ENCODE measurements around the gene ILF3. TPM values are rescaled to one million over a fixed set of nuclear protein-coding genes. Genes with fewer than 3 reads are reported as not detected.

The ILF3 gene
- total RNA-seq, 1 donor from 2014 or later: 223 TPM

DNA sequence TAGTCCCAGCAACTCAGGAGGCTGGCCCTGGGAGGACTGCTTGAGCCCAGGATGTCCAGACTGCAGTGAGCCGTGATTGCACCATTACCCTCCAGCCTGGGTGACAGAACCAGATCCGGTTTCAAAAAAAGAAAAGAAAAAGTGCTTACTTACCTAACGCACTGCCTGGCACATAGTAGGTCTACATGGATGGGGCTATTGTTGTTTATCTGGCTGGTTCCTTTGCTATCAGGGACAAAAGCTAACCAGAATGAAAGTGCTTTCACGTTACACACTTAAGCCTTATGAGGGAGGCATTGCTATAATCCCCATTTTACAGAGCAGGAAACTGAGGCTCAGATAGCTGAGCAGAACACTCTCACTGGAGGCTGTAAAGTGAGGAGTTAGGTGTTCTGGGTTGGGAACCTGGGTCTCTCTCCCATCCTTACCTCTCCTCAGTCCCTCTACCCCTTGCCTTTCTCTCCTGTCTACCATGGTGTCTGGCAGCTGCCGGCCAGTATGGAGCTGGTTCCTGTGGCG, 66.5 kb downstream of the ILF3 start:
- Mint-ChIP-seq H3K4me3 (ENCODE audit: unreplicated experiment) (no peak overlapping the region), H3K27me3 (ENCODE audit: unreplicated experiment) (no peaks in the 10 kb centered on the region), H3K27ac (ENCODE audit: unreplicated experiment) (no peak overlapping the region), H3K9me3 (ENCODE audit: unreplicated experiment) (no peaks in the 10 kb centered on the region), H3K36me3 (ENCODE audit: unreplicated experiment) (peaks cover 3% of the 10 kb centered on the region), H3K4me1 (ENCODE audit: unreplicated experiment) (peaks cover 43% of the 10 kb centered on the region)
- DNase-seq (ENCODE audit: extremely low spot score, unreplicated experiment): no peak
- TF ChIP-seq, protein P1, sequence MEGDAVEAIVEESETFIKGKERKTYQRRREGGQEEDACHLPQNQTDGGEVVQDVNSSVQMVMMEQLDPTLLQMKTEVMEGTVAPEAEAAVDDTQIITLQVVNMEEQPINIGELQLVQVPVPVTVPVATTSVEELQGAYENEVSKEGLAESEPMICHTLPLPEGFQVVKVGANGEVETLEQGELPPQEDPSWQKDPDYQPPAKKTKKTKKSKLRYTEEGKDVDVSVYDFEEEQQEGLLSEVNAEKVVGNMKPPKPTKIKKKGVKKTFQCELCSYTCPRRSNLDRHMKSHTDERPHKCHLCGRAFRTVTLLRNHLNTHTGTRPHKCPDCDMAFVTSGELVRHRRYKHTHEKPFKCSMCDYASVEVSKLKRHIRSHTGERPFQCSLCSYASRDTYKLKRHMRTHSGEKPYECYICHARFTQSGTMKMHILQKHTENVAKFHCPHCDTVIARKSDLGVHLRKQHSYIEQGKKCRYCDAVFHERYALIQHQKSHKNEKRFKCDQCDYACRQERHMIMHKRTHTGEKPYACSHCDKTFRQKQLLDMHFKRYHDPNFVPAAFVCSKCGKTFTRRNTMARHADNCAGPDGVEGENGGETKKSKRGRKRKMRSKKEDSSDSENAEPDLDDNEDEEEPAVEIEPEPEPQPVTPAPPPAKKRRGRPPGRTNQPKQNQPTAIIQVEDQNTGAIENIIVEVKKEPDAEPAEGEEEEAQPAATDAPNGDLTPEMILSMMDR (IDR thresholded peaks at IDR 0.05): no peak

- Mint-ChIP-seq H3K4me3 (ENCODE audit: unreplicated experiment) (no peak overlapping the region), H3K27me3 (ENCODE audit: unreplicated experiment) (no peaks in the 10 kb centered on the region), H3K4me1 (ENCODE audit: unreplicated experiment) (peaks cover 42% of the 10 kb centered on the region), H3K36me3 (ENCODE audit: unreplicated experiment) (peaks cover 5% of the 10 kb centered on the region), H3K9me3 (ENCODE audit: unreplicated experiment) (no peaks in the 10 kb centered on the region), H3K27ac (ENCODE audit: unreplicated experiment) (peak overlapping the region; percentile 59)
- TF ChIP-seq, protein P1 (IDR thresholded peaks at IDR 0.05): no peak
- no peak for DNase-seq (ENCODE audit: extremely low spot score, unreplicated experiment)
Measured at GRCh38 chr19:10723591-10723990, 69.4 kb downstream of the ILF3 start.

DNA sequence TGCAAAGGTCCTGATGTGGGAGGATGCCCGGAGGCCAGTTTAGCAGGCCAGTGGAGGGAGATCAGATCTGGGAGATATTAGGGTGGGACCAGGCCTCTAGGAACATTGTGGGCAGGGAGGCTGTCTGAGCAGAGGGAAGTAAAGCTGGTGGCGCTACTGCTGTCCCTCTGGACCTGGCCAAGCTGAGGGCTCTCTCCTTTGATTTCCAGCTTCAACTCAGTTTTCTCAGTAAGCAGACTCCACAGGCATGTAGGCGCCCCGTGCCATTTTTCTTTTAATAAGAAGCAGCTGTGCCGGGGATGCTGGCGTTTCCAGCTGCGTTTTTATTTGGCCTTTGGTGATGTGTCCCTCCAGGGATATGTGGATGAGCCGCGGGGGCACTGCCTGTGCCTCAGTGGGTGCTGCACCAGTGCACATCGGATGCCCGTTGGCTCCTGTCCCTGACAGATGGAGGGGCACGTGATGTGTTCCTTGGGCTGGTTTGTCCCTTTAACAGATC, 70.5 kb downstream of the ILF3 start:
- no peaks in the 10 kb centered on the region for H3K27me3 Mint-ChIP-seq (ENCODE audit: unreplicated experiment)
- H3K36me3 Mint-ChIP-seq (ENCODE audit: unreplicated experiment): peaks cover 5% of the 10 kb centered on the region
- no peak overlapping the region for H3K4me3 Mint-ChIP-seq (ENCODE audit: unreplicated experiment)
- TF ChIP-seq, protein P1 (IDR thresholded peaks at IDR 0.05): no peak
- H3K27ac Mint-ChIP-seq (ENCODE audit: unreplicated experiment): peak overlapping the region; percentile 84
- H3K9me3 Mint-ChIP-seq (ENCODE audit: unreplicated experiment): no peaks in the 10 kb centered on the region
- peaks cover 36% of the 10 kb centered on the region for H3K4me1 Mint-ChIP-seq (ENCODE audit: unreplicated experiment)
- DNase-seq (ENCODE audit: extremely low spot score, unreplicated experiment): no peak

DNA sequence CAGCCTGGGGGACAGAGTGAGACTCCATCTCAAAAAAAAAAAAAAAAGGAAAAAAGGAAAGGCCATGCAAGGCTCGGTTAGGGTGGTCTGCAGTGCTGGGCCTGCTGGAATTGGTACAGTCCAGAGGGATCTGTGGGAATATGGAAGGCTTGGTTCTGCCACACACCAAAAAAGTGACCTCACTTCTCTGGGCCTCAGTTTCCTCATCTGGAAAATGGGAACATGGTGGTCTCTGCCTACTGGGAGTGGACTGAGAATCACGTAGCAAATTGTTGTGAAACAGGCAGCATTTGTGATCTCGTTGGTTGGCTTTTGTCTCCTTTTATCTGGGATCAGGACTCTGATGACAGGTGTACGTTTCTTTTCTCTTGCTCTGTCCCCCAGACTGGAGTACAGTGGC, 71.3 kb downstream of the ILF3 start:
- H3K27me3 Mint-ChIP-seq (ENCODE audit: unreplicated experiment): no peaks in the 10 kb centered on the region
- peaks cover 31% of the 10 kb centered on the region for H3K4me1 Mint-ChIP-seq (ENCODE audit: unreplicated experiment)
- no peak overlapping the region for H3K4me3 Mint-ChIP-seq (ENCODE audit: unreplicated experiment)
- TF ChIP-seq, protein P1 (IDR thresholded peaks at IDR 0.05): no peak
- H3K36me3 Mint-ChIP-seq (ENCODE audit: unreplicated experiment): peaks cover 5% of the 10 kb centered on the region
- peak overlapping the region; percentile 84 for H3K27ac Mint-ChIP-seq (ENCODE audit: unreplicated experiment)
- no peaks in the 10 kb centered on the region for H3K9me3 Mint-ChIP-seq (ENCODE audit: unreplicated experiment)
- no peak for DNase-seq (ENCODE audit: extremely low spot score, unreplicated experiment)

DNA sequence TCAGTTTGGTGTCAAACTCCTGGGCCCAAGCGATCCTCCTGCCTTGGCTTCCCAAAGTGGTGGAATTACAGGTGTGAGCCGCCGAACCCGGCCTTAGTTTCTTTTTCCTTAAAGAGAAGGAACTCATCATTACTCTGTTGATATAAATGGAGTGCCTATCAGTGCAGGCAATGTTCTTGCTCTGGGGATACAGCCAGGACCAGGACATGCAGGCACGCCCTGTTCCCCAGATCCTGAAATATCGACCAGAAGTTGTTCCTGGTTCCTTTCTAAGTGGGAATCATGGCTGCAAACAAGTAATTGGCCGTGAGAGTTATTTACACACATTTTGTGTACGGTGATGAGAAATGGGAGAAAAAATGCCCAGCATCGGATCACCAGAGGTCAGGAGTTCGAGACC, 72.1 kb downstream of the ILF3 start:
- H3K27me3 Mint-ChIP-seq (ENCODE audit: unreplicated experiment): no peaks in the 10 kb centered on the region
- DNase-seq (ENCODE audit: extremely low spot score, unreplicated experiment): no peak
- H3K36me3 Mint-ChIP-seq (ENCODE audit: unreplicated experiment): peaks cover 5% of the 10 kb centered on the region
- no peaks in the 10 kb centered on the region for H3K9me3 Mint-ChIP-seq (ENCODE audit: unreplicated experiment)
- no peak overlapping the region for H3K27ac Mint-ChIP-seq (ENCODE audit: unreplicated experiment)
- peaks cover 30% of the 10 kb centered on the region for H3K4me1 Mint-ChIP-seq (ENCODE audit: unreplicated experiment)
- TF ChIP-seq, protein P1 (IDR thresholded peaks at IDR 0.05): no peak
- no peak overlapping the region for H3K4me3 Mint-ChIP-seq (ENCODE audit: unreplicated experiment)

All from osteocyte (in vitro differentiated cells).